NCI-H2227 treated with DMSO at 0.1 percent for 48 hours (cell line): ENCODE measurements around the gene SGPP2.

Experiments
- DNase-seq: peaks from one replicate; lab custom pipeline; 2025; lab: John Stamatoyannopoulos, UW

The SGPP2 gene

GRCh38 chr2:222470802-222471468, 46.6 kb downstream of the SGPP2 start:
- DNase-seq, result no peak

GRCh38 chr2:222477962-222478608, 53.7 kb downstream of the SGPP2 start:
- DNase-seq, result no peak

- no peak for DNase-seq
Measured at GRCh38 chr2:222479859-222480258, 55.5 kb downstream of the SGPP2 start.

GRCh38 chr2:222480497-222480896, 56.2 kb downstream of the SGPP2 start:
- DNase-seq, result no peak

- DNase-seq, result no peak
Measured at GRCh38 chr2:222481941-222482340, 57.6 kb downstream of the SGPP2 start.

GRCh38 chr2:222483513-222484039, 59.2 kb downstream of the SGPP2 start:
- DNase-seq, result peak; percentile 6

- no peak for DNase-seq
Measured at GRCh38 chr2:222485367-222486211, 61.2 kb downstream of the SGPP2 start.

- no peak for DNase-seq
Measured at GRCh38 chr2:222490131-222490530, 65.8 kb downstream of the SGPP2 start.

- no peak for DNase-seq
Measured at GRCh38 chr2:222492683-222493082, 68.3 kb downstream of the SGPP2 start.

- DNase-seq, result no peak
Measured at GRCh38 chr2:222494104-222494739, 69.9 kb downstream of the SGPP2 start.

- DNase-seq, result no peak
Measured at GRCh38 chr2:222495388-222495787, 71.0 kb downstream of the SGPP2 start.

GRCh38 chr2:222499226-222499625, 74.9 kb downstream of the SGPP2 start:
- peak; percentile 43 for DNase-seq

GRCh38 chr2:222504191-222504590, 79.8 kb downstream of the SGPP2 start:
- DNase-seq, result no peak

GRCh38 chr2:222504719-222505118, 80.4 kb downstream of the SGPP2 start:
- no peak for DNase-seq

- no peak for DNase-seq
Measured at GRCh38 chr2:222506230-222506935, 82.0 kb downstream of the SGPP2 start.

- no peak for DNase-seq
Measured at GRCh38 chr2:222514901-222515300, 90.6 kb downstream of the SGPP2 start.

GRCh38 chr2:222518570-222519381, 94.4 kb downstream of the SGPP2 start:
- peak; percentile 28 for DNase-seq

- DNase-seq, result no peak
Measured at GRCh38 chr2:222521099-222521498, 96.8 kb downstream of the SGPP2 start.

- no peak for DNase-seq
Measured at GRCh38 chr2:222522082-222522481, 97.7 kb downstream of the SGPP2 start.

GRCh38 chr2:222523783-222524544, 99.6 kb downstream of the SGPP2 start:
- DNase-seq, result no peak
